ENCODE measurements around the gene LPGAT1. TPM values are rescaled to one million over a fixed set of nuclear protein-coding genes. Genes with fewer than 3 reads are reported as not detected.

Gene LPGAT1
- total and polyA plus RNA-seq, 2 of the 13 experiments (the other 11 are each of a cell fraction or from before 2014, with no cell fraction given): 12.1 to 48.3 TPM

- TF ChIP-seq ZNF788 (CRISPR knock-in tag; IDR thresholded peaks at IDR 0.05; ENCODE audit: borderline replicate concordance): peak; percentile 37; the same call in 1 of the 2 replicates
- TF ChIP-seq NCOR1 (IDR thresholded peaks at IDR 0.05; ENCODE audit: borderline replicate concordance, low read length): no peak
- no peak for TF ChIP-seq HNF1A (IDR thresholded peaks at IDR 0.05; ENCODE audit: low read depth)
- TF ChIP-seq HNF1A (CRISPR knock-in tag; IDR thresholded peaks at IDR 0.05; ENCODE audit: borderline replicate concordance): no peak
- no peak for TF ChIP-seq ZNF331 (CRISPR knock-in tag; IDR thresholded peaks at IDR 0.05)
- TF ChIP-seq ZFP36L1 (CRISPR knock-in tag; IDR thresholded peaks at IDR 0.05): no peak
- no peak; the same call in 1 of the 2 replicates for TF ChIP-seq HDAC1 (CRISPR knock-in tag; IDR thresholded peaks at IDR 0.05)
- TF ChIP-seq ZNF275 (CRISPR knock-in tag; IDR thresholded peaks at IDR 0.05; ENCODE audit: borderline replicate concordance): no peak
- TF ChIP-seq RAD21 (CRISPR knock-in tag; IDR thresholded peaks at IDR 0.05): peak; percentile 93
- TF ChIP-seq TIGD3 (CRISPR knock-in tag; IDR thresholded peaks at IDR 0.05; ENCODE audit: borderline replicate concordance): no peak
- TF ChIP-seq IKZF4 (CRISPR knock-in tag; IDR thresholded peaks at IDR 0.05; ENCODE audit: borderline replicate concordance, low read depth, not compliant biosample characterization): no peak
- TF ChIP-seq HBP1 (CRISPR knock-in tag; IDR thresholded peaks at IDR 0.05; ENCODE audit: low read depth): no peak
- TF ChIP-seq ZNF558 (CRISPR knock-in tag; IDR thresholded peaks at IDR 0.05; ENCODE audit: borderline replicate concordance): no peak
- TF ChIP-seq ZNF496 (CRISPR knock-in tag; IDR thresholded peaks at IDR 0.05; ENCODE audit: insufficient replicate concordance): no peak
- TF ChIP-seq ZBTB1 (CRISPR knock-in tag; IDR thresholded peaks at IDR 0.05; ENCODE audit: borderline replicate concordance): no peak
- no peak for TF ChIP-seq RFXAP (CRISPR knock-in tag; IDR thresholded peaks at IDR 0.05; ENCODE audit: borderline replicate concordance)
- TF ChIP-seq KAT8 (CRISPR knock-in tag; IDR thresholded peaks at IDR 0.05): no peak
- no peak for TF ChIP-seq JUND (CRISPR knock-in tag; IDR thresholded peaks at IDR 0.05)
- 0 out of 2 replicates have a peak, but pooled peaks have one; percentile 18 for TF ChIP-seq KDM4B (CRISPR knock-in tag; IDR thresholded peaks at IDR 0.05)
- no peak; the same call in 1 of the 2 replicates for TF ChIP-seq KMT2A (CRISPR knock-in tag; IDR thresholded peaks at IDR 0.05)
Measured at GRCh38 chr1:211830328-211831142, at the start of gene LPGAT1 (continued).

Data from HepG2 (cell line).